Natural killer cell (primary cell): ENCODE data around the gene CMTM2. TPM values are rescaled to one million over a fixed set of nuclear protein-coding genes. Genes with fewer than 3 reads are reported as not detected.
A peak's percentile ranks its signal among the peaks of the same experiment; 100 is the strongest.

Source experiments
- ATAC-seq, 3 donors: fragments of 150-1000 bp in 2 of 3; fragments of 200-7000 bp in 1 of 3; cut with Tn5 transposase; 1 replicate in 1 of 3; 2 replicates in 2 of 3; pipeline ENCODE4 v1.10.0; 2021; ENCODE audit warnings: mild to moderate bottlenecking in 2 of 3, moderate library complexity in 2 of 3
- DNase-seq, 2 donors: peaks; one replicate each; pipeline versions ENCODE4 v3.0.0 to v3.0.0-alpha.2; 2013 to 2021; ENCODE audit warnings: mixed read lengths in 1 of 2
- H3K27ac ChIP-seq: one replicate; pipeline ENCODE4 v1.5.1; 2013; ENCODE audit warnings: mild to moderate bottlenecking, low read length
- H3K27me3 ChIP-seq: one replicate; pipeline ENCODE4 v1.6.1; 2013; ENCODE audit warnings: low read length; ENCODE audit not compliant: control insufficient read depth, insufficient read depth
- H3K36me3 ChIP-seq: one replicate; pipeline ENCODE4 v1.6.1; 2013; ENCODE audit warnings: low read length; ENCODE audit not compliant: control insufficient read depth, insufficient read depth
- H3K4me1 ChIP-seq: one replicate; pipeline ENCODE4 v1.6.1; 2013; ENCODE audit warnings: low read length; ENCODE audit not compliant: control insufficient read depth, insufficient read depth
- H3K4me3 ChIP-seq: one replicate; pipeline ENCODE4 v1.5.1; 2013; ENCODE audit warnings: low read length
- H3K9me3 ChIP-seq: one replicate; pipeline ENCODE4 v1.6.1; 2013; ENCODE audit warnings: low read length; ENCODE audit not compliant: control insufficient read depth, insufficient read depth
- H3K27ac Mint-ChIP-seq, 2 donors: one replicate each; pipeline ENCODE4 v1.8.0; 2022; ENCODE audit warnings: mild to moderate bottlenecking in 2 of 2, mixed read lengths in 2 of 2, moderate library complexity in 1 of 2
- H3K27me3 Mint-ChIP-seq, 2 donors: one replicate each; pipeline ENCODE4 v1.8.0; 2022; ENCODE audit warnings: low read depth in 2 of 2, mixed read lengths in 2 of 2
- H3K36me3 Mint-ChIP-seq: one replicate; pipeline ENCODE4 v1.8.0; 2022; ENCODE audit warnings: mixed read lengths
- H3K4me1 Mint-ChIP-seq, 2 donors: one replicate each; pipeline ENCODE4 v1.8.0; 2022; ENCODE audit warnings: mixed read lengths in 2 of 2
- H3K4me3 Mint-ChIP-seq: one replicate; pipeline ENCODE4 v1.8.0; 2022; ENCODE audit warnings: mild to moderate bottlenecking, moderate library complexity, mixed read lengths
- H3K9me3 Mint-ChIP-seq, 2 donors: one replicate each; pipeline ENCODE4 v1.8.0; 2022; ENCODE audit warnings: mixed read lengths in 2 of 2
- WGBS: methylation state at CpG from one replicate; pipeline ENCODE4 v1.1.7; 2013; ENCODE audit warnings: missing lambda C conversion rate; ENCODE audit not compliant: insufficient coverage; 5-methylcytosine and 5-hydroxymethylcytosine counted together
- intact Hi-C: fragments of 100-400 bp; cut with micrococcal nuclease; formaldehyde crosslinking; loops from one replicate; pipeline ENCODE4 v1.14.2; 2022
- total RNA-seq, 4 donors: library from RNA; stranded (reverse); fragments of 120-200 nt in 1 of 4; gene quantifications; one replicate each; pipeline versions ENCODE4 v1.2.3 to v1.2.4, GENCODE V29; 2013 to 2022
- TF ChIP-seq, protein P1 (sequence below): fragments of 200-600 bp; IDR thresholded peaks from one replicate; pipeline ENCODE4 v1.8.0; 2022; ENCODE audit warnings: antibody characterized with exemption

CMTM2 gene
- total RNA-seq, 3 donors from 2014 or later (not counting 1 experiment from before 2014, with no cell fraction given), result 0.61 to 1.6 (median 0.82) TPM

DNA sequence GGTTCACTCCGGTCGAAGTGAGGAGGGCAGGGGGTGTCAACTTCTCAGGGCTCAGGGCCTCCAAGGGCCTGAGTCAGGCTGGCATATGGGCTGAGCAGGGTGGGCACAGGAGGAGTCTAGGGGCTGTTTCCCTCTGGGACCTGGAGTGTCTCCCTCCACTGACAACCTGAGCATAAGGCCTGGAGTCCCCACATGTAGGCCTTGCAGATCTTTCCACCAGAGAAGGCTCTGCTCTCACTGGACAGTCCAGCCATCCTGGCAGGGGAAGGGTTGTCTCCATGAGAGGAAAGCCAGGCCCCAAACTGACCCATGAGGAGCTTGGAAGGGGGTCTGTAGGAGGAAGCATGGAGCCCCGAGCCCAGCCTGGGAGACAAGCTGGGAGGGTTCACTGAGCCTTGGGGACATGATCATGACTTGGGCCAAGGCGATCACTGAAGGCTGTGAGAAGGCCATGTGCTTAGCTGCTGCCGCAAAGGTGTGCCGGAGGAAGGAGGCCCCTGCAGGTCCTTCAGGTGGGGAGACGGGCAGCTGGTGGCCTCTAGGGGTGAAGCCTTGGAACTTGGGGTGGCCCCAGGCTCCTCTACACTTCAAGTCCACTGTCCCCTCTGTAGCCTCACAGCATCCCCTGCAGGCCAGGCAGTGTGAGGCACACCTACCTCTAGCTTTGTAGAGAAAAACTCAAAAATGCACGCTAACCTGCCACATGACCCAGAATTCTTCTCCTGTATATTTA, 9.9 kb downstream of the CMTM2 start:
- no peaks in the 10 kb centered on the region for H3K9me3 ChIP-seq
- no peaks in the 10 kb centered on the region for H3K36me3 Mint-ChIP-seq
- DNase-seq, result peak; percentile 60 to 82
- intact Hi-C loops, result loop anchor here (1.0 to 5.0 kb wide), 3 partner anchors 72 to 183 kb away; no protein-coding TSS in a partner anchor
- H3K27ac Mint-ChIP-seq, result peak overlapping the region; percentile 19 to 63
- H3K27me3 Mint-ChIP-seq, result peaks cover 0 to 2% of the 10 kb centered on the region in 2 donors
- peaks cover 15% of the 10 kb centered on the region for H3K4me1 ChIP-seq
- 67% methylated on average over 8 of the region's 8 CpGs for WGBS
- no peaks in the 10 kb centered on the region for H3K36me3 ChIP-seq
- H3K4me3 Mint-ChIP-seq, result peak overlapping the region; percentile 77
- H3K9me3 Mint-ChIP-seq, result no peaks in the 10 kb centered on the region
- H3K27ac ChIP-seq, result no peak overlapping the region
- no peaks in the 10 kb centered on the region for H3K27me3 ChIP-seq
- TF ChIP-seq, protein P1, sequence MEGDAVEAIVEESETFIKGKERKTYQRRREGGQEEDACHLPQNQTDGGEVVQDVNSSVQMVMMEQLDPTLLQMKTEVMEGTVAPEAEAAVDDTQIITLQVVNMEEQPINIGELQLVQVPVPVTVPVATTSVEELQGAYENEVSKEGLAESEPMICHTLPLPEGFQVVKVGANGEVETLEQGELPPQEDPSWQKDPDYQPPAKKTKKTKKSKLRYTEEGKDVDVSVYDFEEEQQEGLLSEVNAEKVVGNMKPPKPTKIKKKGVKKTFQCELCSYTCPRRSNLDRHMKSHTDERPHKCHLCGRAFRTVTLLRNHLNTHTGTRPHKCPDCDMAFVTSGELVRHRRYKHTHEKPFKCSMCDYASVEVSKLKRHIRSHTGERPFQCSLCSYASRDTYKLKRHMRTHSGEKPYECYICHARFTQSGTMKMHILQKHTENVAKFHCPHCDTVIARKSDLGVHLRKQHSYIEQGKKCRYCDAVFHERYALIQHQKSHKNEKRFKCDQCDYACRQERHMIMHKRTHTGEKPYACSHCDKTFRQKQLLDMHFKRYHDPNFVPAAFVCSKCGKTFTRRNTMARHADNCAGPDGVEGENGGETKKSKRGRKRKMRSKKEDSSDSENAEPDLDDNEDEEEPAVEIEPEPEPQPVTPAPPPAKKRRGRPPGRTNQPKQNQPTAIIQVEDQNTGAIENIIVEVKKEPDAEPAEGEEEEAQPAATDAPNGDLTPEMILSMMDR, result peak; percentile 86
- H3K4me3 ChIP-seq, result no peak overlapping the region
- H3K4me1 Mint-ChIP-seq, result peaks cover 16 to 17% of the 10 kb centered on the region in 2 donors
- ATAC-seq, result peak; percentile 98 to 100 (median 99)

DNA sequence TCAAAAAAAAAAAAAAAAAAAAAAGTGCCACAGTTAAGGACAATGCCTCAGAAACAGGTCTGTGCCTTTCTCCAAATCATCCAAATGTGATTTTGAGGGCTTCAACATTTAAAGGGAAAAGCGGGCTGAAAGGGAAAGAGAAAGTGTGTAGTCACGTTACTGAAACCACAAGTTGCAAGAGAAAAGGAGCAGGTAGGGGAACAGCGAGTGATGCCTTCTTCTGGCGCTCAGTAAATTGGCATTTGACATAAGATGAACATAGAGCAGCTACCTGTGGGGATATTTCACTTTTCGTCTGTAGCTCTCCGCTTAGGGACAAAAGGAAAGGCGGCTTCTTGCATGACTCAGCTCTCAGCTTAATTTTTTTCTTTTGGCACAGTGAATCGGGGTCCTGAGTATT, 11.1 kb downstream of the CMTM2 start:
- TF ChIP-seq, protein P1, result no peak
- H3K4me1 ChIP-seq, result peaks cover 15% of the 10 kb centered on the region
- no peaks in the 10 kb centered on the region for H3K9me3 Mint-ChIP-seq
- peak overlapping the region; percentile 77 for H3K4me3 Mint-ChIP-seq
- H3K27me3 Mint-ChIP-seq, result peaks cover 0 to 2% of the 10 kb centered on the region in 2 donors
- no peaks in the 10 kb centered on the region for H3K36me3 Mint-ChIP-seq
- no peak overlapping the region for H3K27ac ChIP-seq
- H3K27ac Mint-ChIP-seq, result peak overlapping the region in 1 of 2 donors; percentile 42
- H3K27me3 ChIP-seq, result no peaks in the 10 kb centered on the region
- H3K4me3 ChIP-seq, result peak overlapping the region; percentile 34
- no peaks in the 10 kb centered on the region for H3K9me3 ChIP-seq
- H3K4me1 Mint-ChIP-seq, result peaks cover 16 to 17% of the 10 kb centered on the region in 2 donors
- WGBS, result 5% methylated on average over 8 of the region's 8 CpGs
- intact Hi-C loops, result no loop called here
- DNase-seq, result peak in 1 of 2 donors; percentile 74
- no peaks in the 10 kb centered on the region for H3K36me3 ChIP-seq
- peak in 2 of 3 donors; percentile 15 to 28 for ATAC-seq

DNA sequence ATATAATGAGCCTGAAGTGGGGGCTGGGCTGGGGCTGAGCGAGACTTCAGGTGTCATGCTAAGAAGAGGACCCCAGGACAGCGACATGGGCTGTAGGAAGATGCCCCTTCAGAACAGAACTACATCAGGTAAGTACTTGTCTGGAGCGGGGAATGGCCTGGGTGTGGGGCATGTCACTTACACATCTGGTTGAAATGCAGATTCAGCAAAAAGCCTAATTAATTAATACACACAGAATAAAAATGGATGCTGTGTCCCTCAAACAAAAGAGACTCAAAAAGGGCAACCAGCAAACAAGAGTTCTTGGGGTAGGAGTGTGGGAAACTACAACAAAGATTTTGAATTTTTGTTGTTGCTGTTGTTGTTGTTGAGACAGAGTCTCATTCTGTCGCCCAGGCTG, 11.8 kb downstream of the CMTM2 start:
- H3K27me3 Mint-ChIP-seq, result peaks cover 0 to 2% of the 10 kb centered on the region in 2 donors
- Histone ChIP-seq H3K4me3 (no peak overlapping the region), H3K36me3 (no peaks in the 10 kb centered on the region), H3K27ac (no peak overlapping the region), H3K4me1 (peaks cover 15% of the 10 kb centered on the region), H3K27me3 (no peaks in the 10 kb centered on the region), H3K9me3 (no peaks in the 10 kb centered on the region)
- no peak overlapping the region for H3K27ac Mint-ChIP-seq
- 100% methylated on average over 3 of the region's 4 CpGs for WGBS
- H3K36me3 Mint-ChIP-seq, result no peaks in the 10 kb centered on the region
- no peaks in the 10 kb centered on the region for H3K9me3 Mint-ChIP-seq
- no peak for DNase-seq
- intact Hi-C loops, result no loop called here
- ATAC-seq, result no peak
- H3K4me3 Mint-ChIP-seq, result no peak overlapping the region
- TF ChIP-seq, protein P1, result no peak
- H3K4me1 Mint-ChIP-seq, result peaks cover 16 to 17% of the 10 kb centered on the region in 2 donors
